Vagina (tissue), 2 donors: ENCODE results near the gene IKBIP. TPM values are rescaled to one million over a fixed set of nuclear protein-coding genes. Genes with fewer than 3 reads are reported as not detected.
"Not testable (repeated sequence)": the region's sequence is repeated elsewhere in the genome, so short reads cannot be mapped to it uniquely, and the experiment has no call there.

ENCODE experiments used
- DNase-seq, 2 donors: peaks; one replicate each; pipeline ENCODE4 v3.0.0-alpha.2; 2017; ENCODE audit errors: extremely low spot score in 2 of 2
- H3K27ac ChIP-seq: fragments of 200-600 bp; sonication (generic); one replicate; pipeline ENCODE4 v1.5.1; 2019
- H3K27me3 ChIP-seq: fragments of 200-600 bp; sonication (generic); one replicate; pipeline ENCODE4 v1.5.1; 2019
- H3K36me3 ChIP-seq, 2 donors: fragments of 200-600 bp; sonication (generic); one replicate each; pipeline ENCODE4 v1.5.1; 2017 to 2019
- H3K4me1 ChIP-seq: fragments of 200-600 bp; sonication (generic); one replicate; pipeline ENCODE4 v1.5.1; 2019
- H3K4me3 ChIP-seq, 2 donors: fragments of 200-600 bp; sonication (generic); 1 replicate in 1 of 2; 2 replicates in 1 of 2; pipeline ENCODE4 v1.5.1; 2016 to 2019
- H3K9me3 ChIP-seq: fragments of 200-600 bp; sonication (generic); one replicate; pipeline ENCODE4 v1.5.1; 2019
- POLR2A ChIP-seq, 2 donors: fragments of 450-650 bp; IDR thresholded peaks; one replicate each; pipeline ENCODE4 v1.6.1; 2017; ENCODE audit warnings: antibody characterized with exemption in 2 of 2, mild to moderate bottlenecking in 2 of 2, moderate library complexity in 2 of 2
- POLR2AphosphoS5 ChIP-seq, 2 donors: sonication (generic); formaldehyde crosslinking; IDR thresholded peaks; one replicate each; pipeline ENCODE4 v1.9.0; 2017; ENCODE audit warnings: antibody characterized with exemption in 2 of 2, mild to moderate bottlenecking in 2 of 2, low read depth in 1 of 2; ENCODE audit not compliant: insufficient read depth in 1 of 2
- intact Hi-C: fragments of 100-400 bp; cut with DNase I; formaldehyde crosslinking; loops from one replicate; pipeline ENCODE4 v1.15.1; 2023
- total RNA-seq: library from RNA; depleted of rRNA; stranded (reverse); fragments of >200 nt; gene quantifications from one replicate; pipeline ENCODE4 v1.2.3, GENCODE V29; 2016
- TF ChIP-seq, protein P1 (sequence below), 3 experiments: fragments of 450-650 bp in 2 of 3; fragments of 200-600 bp in 1 of 3; sonication (generic) in 1 of 3; IDR thresholded peaks; one replicate each; pipeline ENCODE4 v1.5.1; 2017 to 2019; ENCODE audit warnings: antibody characterized with exemption in 3 of 3, mild to moderate bottlenecking in 2 of 3, moderate library complexity in 2 of 3

Gene IKBIP
- total RNA-seq, 1 donor from 2014 or later = 7.6 TPM

DNA sequence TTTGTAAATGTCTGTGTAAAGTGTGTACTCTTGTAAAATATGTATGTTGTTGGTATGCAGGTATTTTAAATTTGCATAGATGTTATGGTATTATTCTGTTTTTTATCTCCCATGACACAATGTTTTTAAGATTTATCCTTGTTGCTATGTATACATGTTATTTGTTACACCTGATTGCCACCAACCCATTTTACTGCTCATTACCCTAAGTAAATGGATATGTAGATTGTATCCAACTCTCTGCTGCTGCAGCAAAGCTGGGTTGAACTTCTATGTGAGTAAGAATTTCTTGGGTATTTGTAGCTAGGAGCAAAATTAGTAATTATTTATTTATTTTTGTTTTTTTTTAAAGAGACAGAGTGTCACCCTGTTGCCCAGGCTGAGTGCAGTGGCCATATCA lies 6.7 kb upstream of the IKBIP start:
- peaks cover 15% of the 10 kb centered on the region for H3K4me1 ChIP-seq
- TF ChIP-seq, protein P1, sequence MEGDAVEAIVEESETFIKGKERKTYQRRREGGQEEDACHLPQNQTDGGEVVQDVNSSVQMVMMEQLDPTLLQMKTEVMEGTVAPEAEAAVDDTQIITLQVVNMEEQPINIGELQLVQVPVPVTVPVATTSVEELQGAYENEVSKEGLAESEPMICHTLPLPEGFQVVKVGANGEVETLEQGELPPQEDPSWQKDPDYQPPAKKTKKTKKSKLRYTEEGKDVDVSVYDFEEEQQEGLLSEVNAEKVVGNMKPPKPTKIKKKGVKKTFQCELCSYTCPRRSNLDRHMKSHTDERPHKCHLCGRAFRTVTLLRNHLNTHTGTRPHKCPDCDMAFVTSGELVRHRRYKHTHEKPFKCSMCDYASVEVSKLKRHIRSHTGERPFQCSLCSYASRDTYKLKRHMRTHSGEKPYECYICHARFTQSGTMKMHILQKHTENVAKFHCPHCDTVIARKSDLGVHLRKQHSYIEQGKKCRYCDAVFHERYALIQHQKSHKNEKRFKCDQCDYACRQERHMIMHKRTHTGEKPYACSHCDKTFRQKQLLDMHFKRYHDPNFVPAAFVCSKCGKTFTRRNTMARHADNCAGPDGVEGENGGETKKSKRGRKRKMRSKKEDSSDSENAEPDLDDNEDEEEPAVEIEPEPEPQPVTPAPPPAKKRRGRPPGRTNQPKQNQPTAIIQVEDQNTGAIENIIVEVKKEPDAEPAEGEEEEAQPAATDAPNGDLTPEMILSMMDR (IDR thresholded peaks at IDR 0.05) = no peak
- no peak for TF ChIP-seq POLR2A (IDR thresholded peaks at IDR 0.05)
- intact Hi-C loops = loop anchor here (10.0 kb wide), 1 partner anchor 87 kb away; no protein-coding TSS in a partner anchor

DNA sequence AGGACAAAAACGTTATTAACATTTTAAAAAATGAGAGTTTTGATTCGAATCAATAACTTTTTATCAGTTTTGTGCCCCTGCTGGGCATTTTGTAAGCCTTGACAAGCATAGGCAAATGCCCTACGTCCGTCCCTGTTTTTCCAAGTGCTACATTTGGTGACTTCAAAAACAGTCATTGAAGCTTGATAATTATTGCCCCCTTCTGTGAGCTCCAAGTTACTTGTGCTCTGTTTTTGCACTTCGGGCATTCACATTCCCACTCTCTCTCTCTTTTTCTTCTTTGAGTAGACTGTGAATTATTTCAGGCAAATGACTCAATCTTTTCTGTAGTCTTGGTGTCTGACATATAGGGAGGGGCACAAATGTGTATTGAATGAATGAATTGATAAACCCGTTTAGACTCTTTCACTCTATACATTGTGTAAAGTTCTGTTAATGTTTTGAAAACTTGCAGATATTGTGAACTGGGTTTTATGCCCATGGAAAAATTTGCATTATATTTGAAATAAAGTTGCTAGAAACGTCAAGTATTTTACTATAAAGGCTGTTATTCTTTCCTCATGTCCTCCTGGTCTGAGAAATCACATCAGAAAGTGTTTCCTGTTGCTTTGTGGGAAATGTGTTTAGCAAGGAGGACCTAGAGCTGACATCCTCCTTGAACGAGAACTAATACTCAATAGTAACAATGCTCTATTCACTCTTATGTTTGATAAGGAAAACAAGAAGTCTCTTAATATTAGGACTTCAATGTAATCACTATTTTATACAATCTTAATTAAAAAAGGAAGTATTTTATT lies 1.9 kb upstream of the IKBIP start:
- no peak for DNase-seq
- no peaks in the 10 kb centered on the region for H3K9me3 ChIP-seq
- TF ChIP-seq POLR2AphosphoS5 (IDR thresholded peaks at IDR 0.05; ENCODE audit: insufficient read depth in 1 of 2, low read depth in 1 of 2) (no peak), POLR2A (IDR thresholded peaks at IDR 0.05) (no peak)
- TF ChIP-seq, protein P1 (IDR thresholded peaks at IDR 0.05) = no peak
- H3K36me3 ChIP-seq = peaks cover 0 to 17% of the 10 kb centered on the region in 2 donors
- peak overlapping the region; percentile 86 to 95 for H3K4me3 ChIP-seq
- H3K4me1 ChIP-seq = peaks cover 38% of the 10 kb centered on the region
- H3K27me3 ChIP-seq = no peaks in the 10 kb centered on the region
- intact Hi-C loops = loop anchor here (10.0 kb wide), 1 partner anchor 52 kb away; the partner anchor contains the start of gene SLC25A3
- H3K27ac ChIP-seq = no peak overlapping the region

More for the DNA sequence above, 6.7 kb upstream of the IKBIP start:
- Histone ChIP-seq H3K27ac (no peak overlapping the region), H3K36me3 (peaks cover 0 to 17% of the 10 kb centered on the region in 2 donors), H3K9me3 (no peaks in the 10 kb centered on the region), H3K4me3 (no peak overlapping the region), H3K27me3 (no peaks in the 10 kb centered on the region)
- DNase-seq = no peak

DNA sequence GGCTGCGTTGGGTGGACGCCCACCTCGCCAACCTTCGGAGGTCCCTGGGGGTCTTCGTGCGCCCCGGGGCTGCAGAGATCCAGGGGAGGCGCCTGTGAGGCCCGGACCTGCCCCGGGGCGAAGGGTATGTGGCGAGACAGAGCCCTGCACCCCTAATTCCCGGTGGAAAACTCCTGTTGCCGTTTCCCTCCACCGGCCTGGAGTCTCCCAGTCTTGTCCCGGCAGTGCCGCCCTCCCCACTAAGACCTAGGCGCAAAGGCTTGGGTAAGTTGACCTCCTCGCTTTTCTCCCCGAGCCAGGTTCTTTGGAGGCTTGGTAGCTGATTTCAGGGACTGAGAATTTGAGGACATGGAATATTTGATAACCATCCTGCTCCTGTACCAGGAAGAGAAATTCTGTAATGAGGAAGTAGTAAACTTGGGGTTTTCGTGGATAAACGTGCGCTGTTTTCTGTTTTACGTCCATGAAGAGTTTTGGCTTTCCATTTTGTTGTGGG lies 1.0 kb upstream of the IKBIP start:
- Histone ChIP-seq H3K27ac (peak overlapping the region; percentile 92), H3K27me3 (no peaks in the 10 kb centered on the region), H3K9me3 (no peaks in the 10 kb centered on the region), H3K36me3 (peaks cover 0 to 16% of the 10 kb centered on the region in 2 donors), H3K4me3 (peak overlapping the region; percentile 86 to 95), H3K4me1 (peaks cover 38% of the 10 kb centered on the region)
- intact Hi-C loops = loop anchor here (10.0 kb wide), 1 partner anchor 51 kb away; the partner anchor contains the start of gene SLC25A3
- TF ChIP-seq POLR2AphosphoS5 (IDR thresholded peaks at IDR 0.05; ENCODE audit: insufficient read depth in 1 of 2, low read depth in 1 of 2) = no peak
- TF ChIP-seq, protein P1 (IDR thresholded peaks at IDR 0.05) = no peak
- TF ChIP-seq POLR2A (IDR thresholded peaks at IDR 0.05) = no peak
- no peak for DNase-seq

DNA sequence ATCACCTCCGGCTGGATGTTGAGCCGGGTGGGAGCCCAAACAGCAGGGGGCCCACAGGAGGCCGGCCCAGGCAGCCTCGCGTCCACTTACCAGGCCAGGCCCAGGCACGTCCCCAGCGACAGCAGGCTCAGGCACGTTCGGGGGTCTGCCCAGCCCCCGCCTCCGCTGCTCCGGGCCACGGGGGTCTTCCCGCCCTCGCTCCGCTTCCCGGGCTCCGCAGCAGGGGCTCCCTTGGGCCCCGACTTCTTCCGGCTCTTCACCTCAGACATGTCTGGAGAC lies 216 bp downstream of the IKBIP start:
- H3K36me3 ChIP-seq = peaks cover 0 to 5% of the 10 kb centered on the region in 2 donors
- H3K4me3 ChIP-seq = peak overlapping the region; percentile 86 to 95
- intact Hi-C loops = loop anchor here (10.0 kb wide), 1 partner anchor 50 kb away; the partner anchor contains the start of gene SLC25A3
- H3K4me1 ChIP-seq = peaks cover 38% of the 10 kb centered on the region
- TF ChIP-seq POLR2AphosphoS5 (IDR thresholded peaks at IDR 0.05; ENCODE audit: insufficient read depth in 1 of 2, low read depth in 1 of 2) (no peak), POLR2A (IDR thresholded peaks at IDR 0.05) (no peak)
- TF ChIP-seq, protein P1 (IDR thresholded peaks at IDR 0.05) = no peak
- peak in 1 of 2 donors; percentile 87 for DNase-seq
- H3K27me3 ChIP-seq = no peaks in the 10 kb centered on the region
- H3K9me3 ChIP-seq = no peaks in the 10 kb centered on the region
- H3K27ac ChIP-seq = peak overlapping the region; percentile 92

DNA sequence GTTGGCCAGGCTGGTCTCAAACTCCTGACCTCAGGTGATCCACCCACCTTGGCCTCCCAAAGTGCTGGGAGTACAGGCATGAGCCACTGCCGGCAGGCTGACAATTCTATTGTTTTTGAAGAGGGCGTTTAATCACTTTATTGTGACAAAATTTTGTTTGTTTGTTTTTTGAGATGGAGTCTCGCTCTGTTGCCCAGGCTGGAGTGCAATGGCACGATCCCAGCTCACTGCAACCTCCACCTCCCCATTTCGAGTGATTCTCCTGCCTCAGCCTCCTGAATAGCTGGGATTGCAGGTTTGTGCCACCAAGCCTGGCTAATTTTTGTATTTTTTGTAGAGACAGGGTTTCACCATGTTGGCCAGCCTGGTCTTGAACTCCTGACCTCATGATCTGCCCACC lies 1.8 kb downstream of the IKBIP start:
- H3K27ac ChIP-seq = not testable (repeated sequence)
- intact Hi-C loops = loop anchor here (10.0 kb wide), 1 partner anchor 48 kb away; the partner anchor contains the start of gene SLC25A3
- H3K4me1 ChIP-seq = peaks cover 38% of the 10 kb centered on the region

More for the DNA sequence above, 1.8 kb downstream of the IKBIP start:
- not testable (repeated sequence) for DNase-seq, H3K36me3 ChIP-seq, H3K9me3 ChIP-seq, H3K4me3 ChIP-seq, H3K27me3 ChIP-seq
